Left renal pelvis (tissue), 4 donors: ENCODE results near the gene FARSA. TPM values are rescaled to one million over a fixed set of nuclear protein-coding genes. Genes with fewer than 3 reads are reported as not detected.
"Not testable (repeated sequence)": the region's sequence is repeated elsewhere in the genome, so short reads cannot be mapped to it uniquely, and the experiment has no call there.

ENCODE experiments used
- DNase-seq, 4 donors: peaks; one replicate each; pipeline ENCODE4 v3.0.0-alpha.2; 2013; ENCODE audit warnings: low read depth in 4 of 4, low spot score in 3 of 4
- polyA plus RNA-seq, 4 donors: library from polyadenylated mRNA; unstranded; fragments of 120-200 nt; gene quantifications; one replicate each; pipeline ENCODE4 v1.2.1, GENCODE V29; 2013; ENCODE audit not compliant: insufficient read length in 4 of 4

The FARSA gene
- polyA plus RNA-seq, 4 donors, result 32.3 to 59.0 (median 45.4) TPM

DNA sequence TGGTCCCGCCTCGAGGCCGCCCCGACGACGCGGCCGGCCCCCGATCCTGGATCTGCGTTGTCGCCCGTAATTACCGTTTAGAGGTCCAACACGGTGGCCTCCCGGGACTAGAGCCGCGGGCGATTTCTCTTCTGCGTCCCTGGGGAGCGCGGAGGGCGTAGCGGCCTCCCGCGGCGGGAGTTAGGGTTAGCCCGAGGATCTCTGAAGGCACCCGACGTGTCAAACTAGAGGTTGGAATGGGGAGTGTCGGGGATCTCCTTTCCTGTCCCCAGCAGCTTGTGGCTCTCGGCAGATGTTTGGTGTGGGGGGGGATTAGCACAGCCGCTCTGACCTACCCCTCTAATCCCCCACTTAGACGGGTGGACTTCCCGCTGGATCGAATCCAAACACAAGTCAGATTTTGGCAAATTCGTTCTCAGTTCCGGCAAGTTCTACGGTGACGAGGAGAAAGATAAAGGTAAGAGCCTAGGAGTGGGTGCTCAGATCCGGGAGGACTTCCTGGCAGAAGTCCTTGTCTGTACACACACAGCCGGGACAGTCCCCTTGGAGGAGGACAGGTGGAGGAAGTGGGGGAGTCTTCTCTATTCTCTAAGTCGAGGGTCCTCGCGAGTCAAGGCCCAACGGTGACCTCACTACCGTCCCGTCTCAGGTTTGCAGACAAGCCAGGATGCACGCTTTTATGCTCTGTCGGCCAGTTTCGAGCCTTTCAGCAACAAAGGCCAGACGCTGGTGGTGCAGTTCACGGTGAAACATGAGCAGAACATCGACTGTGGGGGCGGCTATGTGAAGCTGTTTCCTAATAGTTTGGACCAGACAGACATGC is 5.5 kb upstream of the FARSA start:
- DNase-seq, result no peak

DNA sequence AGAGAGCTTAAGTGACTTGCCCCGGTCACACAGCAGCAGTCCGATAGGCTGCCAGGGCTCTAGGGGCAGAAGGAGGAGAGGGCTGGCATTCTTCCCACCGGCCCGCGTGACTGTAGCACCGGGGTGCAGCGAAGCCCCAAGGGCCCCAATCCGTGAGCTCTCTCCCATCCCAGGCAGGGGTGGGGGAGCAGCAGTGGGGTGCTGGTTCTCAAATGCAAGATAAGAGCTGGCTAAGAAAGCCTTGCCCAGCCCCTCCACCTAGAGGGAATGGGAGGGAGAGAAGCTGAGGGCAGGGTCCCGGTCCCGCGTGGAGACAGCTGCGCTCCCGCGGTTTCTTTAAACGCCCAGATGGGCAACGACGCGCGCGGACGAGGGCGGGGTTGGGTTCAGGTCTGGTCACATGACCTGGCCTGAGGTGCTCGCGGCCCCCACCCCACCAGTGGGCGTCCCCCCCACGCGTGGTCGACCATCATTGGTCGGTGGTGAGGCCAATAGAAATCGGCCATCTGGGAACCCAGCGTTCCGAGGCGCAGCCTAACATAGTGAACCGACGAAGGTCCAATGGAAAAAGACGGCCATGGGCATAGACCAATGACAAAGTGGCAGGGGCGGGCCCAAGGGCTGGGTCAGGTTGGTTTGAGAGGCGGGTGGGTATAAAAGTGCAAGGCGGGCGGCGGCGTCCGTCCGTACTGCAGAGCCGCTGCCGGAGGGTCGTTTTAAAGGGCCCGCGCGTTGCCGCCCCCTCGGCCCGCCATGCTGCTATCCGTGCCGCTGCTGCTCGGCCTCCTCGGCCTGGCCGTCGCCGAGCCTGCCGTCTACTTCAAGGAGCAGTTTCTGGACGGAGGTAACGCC is 4.6 kb upstream of the FARSA start, which contains the start of gene CALR:
TSS of gene CALR (plus strand) at position 683 of the 852 bp plus-strand sequence. CDS start at position 754, 71 bp downstream.
- DNase-seq, result peak; percentile 98 to 99 (median 98)

- no peak for DNase-seq
Measured at GRCh38 chr19:12937093-12937926, 3.8 kb upstream of the FARSA start.

GRCh38 chr19:12936582-12936981 is 3.1 kb upstream of the FARSA start:
- DNase-seq, result no peak

DNA sequence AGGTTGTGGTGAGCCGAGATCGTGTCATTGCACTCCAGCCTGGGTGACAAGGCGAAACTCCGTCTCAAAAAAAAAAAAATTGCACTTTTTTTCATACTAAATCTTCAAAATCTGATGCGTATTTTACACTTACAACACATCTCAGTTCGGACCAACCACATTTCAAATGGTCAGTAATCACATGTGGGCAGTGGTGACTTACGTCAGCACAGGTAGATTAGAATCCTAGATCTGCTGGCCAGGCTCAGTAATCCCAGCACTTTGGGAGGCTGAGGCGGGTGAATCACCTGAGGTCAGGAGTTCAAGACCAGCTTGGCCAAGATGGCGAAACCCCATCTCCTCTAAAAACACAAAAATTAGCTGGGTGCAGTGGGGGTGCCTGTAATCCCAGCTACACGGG is 1.6 kb upstream of the FARSA start:
- DNase-seq, result no peak

- DNase-seq, result no peak
Measured at GRCh38 chr19:12932392-12933286, 872 bp downstream of the FARSA start.

GRCh38 chr19:12930002-12930645 is 3.4 kb downstream of the FARSA start:
- DNase-seq, result no peak

DNA sequence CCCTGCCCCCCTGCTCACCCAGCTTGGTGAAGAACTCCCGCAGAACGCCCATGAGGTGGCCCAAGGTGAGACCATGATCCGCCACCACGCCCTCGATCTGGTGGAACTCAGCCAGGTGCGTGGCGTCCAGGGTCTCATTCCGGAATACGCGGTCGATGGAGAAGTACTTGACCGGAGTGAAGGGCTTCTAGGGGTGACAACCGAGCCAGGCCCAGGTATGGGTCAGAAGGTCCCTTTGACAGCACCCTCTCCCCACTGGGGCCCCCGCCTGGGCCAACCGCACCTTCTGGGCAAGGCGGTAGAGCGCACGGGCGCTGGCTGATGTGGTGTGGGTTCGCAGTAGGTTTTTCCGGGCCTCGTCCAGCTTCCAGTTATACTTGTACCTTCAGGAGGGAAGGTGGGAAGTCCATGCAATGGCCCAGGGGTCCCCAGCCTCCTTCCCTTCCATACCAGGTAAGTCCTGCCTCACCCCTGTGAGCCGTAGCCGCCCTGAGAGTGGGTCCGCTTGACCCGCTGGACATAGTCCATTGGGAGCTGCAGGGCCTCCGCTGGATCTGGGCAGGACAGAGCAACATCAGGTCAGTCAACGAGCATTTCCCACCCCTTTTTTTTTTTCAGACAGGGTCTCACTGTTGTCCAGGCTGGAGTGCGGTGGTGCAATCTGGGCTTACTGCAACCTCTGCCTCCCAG is 8.7 kb downstream of the FARSA start:
- no peak for DNase-seq

- no peak for DNase-seq
Measured at GRCh38 chr19:12922959-12923358, 10.6 kb downstream of the FARSA start.

DNA sequence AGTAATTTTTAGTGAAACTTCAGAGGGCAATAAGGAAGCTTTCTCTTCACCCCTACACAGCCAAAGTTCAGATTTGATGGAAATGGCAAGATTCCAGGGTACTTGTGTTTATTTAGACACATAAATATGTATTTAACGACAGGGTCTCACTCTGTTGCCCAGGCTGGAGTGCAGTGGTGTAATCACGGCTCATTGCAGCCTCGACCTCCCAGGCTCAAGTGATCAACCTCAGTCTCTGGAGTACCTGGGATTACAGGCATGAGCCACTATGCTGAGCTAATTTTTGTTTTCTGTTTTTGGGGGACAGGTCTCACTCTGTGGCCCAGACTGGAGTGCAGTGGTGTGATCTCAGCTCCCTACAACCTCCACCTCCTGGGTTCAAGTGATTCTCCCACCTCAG is 12.5 kb downstream of the FARSA start:
- no peak for DNase-seq

GRCh38 chr19:12918253-12918652 is 15.3 kb downstream of the FARSA start:
- DNase-seq, result no peak

DNA sequence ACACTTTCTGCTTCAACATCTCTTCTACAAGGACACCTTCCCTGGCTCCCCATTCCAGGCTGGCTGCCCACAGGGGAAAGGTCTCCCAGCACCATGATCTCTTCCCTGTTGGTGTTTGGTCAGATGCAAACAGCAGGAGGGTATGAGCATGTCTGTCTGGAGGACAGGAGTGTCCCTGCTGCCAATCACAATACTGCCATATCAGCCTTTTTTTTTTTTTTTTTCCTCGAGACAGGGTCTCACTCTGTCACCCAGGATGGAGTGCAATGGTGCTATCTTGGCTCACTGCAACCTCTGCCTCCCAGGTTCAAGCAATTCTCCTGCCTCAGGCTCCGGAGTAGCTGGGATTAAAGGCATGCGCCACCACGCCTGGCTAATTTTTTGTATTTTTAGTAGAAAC is 17.7 kb downstream of the FARSA start:
- DNase-seq, result not testable (repeated sequence)

- no peak for DNase-seq
Measured at GRCh38 chr19:12913851-12914690, 19.4 kb downstream of the FARSA start.

DNA sequence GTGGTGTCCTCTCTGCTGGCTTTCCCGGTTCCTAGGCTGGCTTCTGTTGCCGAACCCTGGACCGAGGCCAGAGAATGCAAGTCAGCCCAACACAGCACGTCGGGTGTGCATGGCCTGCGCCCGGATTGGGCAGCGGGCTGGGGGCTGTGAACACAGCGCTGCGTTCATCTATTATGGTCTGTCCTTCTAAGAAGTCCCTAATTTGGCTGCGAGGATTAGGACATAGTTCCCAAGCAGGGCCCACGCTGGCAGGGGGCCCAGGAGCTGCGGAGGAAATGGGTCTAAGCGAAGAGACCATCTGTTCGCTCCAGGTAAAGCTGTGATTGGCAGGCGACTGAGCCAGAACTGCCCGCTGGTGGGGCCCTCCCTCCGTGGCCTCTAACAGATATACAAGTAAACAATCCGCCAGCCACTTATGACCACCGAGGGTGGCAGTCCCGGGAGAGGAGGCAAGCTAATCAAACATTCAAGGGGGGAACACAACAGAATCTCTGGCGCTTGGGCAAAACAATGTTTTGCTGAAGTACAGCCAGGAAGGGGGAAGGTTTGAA is 20.4 kb downstream of the FARSA start:
- DNase-seq, result no peak

DNA sequence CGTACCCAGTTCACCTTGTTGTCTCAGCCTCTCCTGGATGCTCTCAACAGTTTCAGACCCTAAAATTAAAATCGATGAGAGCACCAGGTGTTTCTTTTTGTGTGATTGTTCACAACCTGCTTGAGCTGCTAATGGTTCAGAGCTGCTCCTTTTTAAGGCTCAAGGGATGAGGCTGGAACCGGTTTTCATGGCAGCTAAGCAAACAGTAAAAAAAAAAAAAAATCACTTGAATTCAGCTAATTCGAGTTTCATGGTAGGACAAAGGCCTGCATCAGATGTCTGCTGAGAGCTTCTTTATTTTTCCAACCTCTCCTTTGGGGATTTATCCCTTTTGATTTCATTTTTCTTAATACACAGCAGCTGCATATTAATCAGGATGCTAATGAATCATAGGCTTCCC is 20.9 kb downstream of the FARSA start:
- no peak for DNase-seq

GRCh38 chr19:12907166-12907565 is 26.3 kb downstream of the FARSA start:
- DNase-seq, result no peak

DNA sequence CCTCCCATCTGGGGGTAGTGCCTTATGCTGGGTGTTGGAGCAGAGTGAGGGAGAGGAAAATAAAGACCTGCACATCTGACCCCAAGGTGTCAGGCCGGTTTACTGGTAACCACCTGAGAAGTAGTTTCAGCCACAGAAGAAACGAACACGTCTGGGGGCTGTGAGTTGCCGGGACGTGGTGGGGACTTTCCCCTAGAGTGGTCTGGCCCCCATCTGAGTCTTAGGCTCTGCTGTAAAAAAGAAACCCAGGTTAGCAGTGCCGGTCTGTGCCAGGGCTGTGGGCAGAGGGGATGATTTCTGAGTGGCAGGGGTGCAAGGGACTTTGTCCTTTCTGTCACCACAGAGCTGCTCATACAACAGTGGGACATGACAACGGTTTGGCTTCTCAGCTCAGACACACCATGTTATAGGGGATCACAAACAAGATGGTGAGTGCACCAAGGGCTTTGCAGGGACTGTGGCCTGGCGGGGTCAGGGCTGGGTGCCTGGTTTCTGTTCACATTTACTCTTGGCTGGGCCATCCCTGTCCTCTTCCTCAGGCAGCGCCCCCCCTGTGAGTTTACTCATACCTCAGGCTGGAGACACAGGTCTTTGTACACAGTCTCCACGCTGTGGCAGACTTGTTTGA is 33.5 kb downstream of the FARSA start:
- no peak for DNase-seq
